Stimulated activated CD4-positive, alpha-beta T cell treated with anti-CD3 and anti-CD28 coated beads, TNF-alpha, amount 100 ng/mL, for 48 hours (primary cell): ENCODE measurements around the gene GCK.

Source experiments
- DNase-seq, 3 donors: peaks; one replicate each; pipeline ENCODE4 v3.0.0-alpha.2; 2020; ENCODE audit warnings: low read depth in 3 of 3

The GCK gene

DNA sequence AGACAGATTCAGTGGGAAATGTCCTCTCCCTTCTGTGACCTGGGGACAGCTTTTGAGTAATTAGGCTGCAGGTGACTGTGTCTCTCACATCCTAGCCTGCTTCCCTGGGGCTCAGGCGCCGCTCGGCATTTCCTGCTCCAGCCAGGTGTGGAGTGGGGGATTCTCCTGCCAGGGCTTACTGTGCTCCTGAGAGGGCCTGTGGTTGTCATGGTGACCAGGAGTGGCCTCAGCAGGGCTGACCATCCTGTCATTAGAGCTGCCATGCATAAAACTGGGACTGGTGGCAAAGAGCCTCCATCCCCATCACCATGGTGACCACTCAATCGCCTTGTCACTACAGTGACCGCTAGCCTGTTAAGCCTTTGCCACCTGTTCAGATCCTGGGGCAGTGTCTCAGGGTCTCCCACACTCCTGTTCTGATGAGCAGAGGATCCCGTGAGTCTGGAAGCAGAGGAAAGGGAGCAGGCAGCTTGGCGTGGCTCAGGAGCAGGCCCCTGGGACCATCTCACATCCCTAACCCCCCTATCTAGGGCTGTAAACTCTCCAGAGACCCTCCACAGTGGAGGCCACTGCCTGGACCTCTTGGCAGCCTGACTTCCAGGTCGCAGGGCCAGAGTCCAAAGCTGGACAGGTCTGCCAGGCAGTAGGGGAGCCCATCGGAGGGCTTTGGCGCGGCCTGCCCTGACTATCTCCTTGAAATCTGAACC lies at the start of gene GCK:
Gene GCK, minus strand, starts transcription at position 154 of the 707 bp plus-strand sequence. CDS start 486 bp downstream, outside the sequence.
- no peak for DNase-seq

DNA sequence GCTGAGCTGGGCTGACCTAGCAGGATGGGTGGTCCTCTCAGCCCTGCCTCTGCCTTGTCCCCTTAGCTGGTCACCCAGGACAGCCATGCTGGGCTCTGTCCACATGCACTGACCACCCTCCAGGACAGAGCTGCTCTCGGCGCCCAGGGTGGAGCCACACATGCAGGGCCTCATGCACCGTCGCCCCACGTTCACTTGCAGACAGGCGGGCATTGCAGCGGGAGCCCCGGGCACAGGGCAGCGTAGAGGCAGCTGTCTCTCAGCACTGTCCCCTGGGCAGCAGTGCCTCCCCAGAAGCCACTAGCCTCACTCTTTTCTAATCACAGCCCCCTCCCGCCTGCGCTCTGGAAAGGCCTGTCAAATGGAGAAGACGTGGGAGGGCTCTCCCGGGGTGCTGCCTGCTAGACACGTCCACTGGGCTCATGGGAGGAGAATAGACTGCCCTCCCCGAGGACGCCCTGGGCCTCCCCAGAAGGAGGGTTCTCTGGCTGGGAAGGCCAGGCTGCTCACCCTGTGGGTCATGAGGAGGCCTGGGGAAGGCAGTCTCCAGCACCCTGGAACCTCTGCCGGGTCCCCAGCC lies 49.0 kb upstream of the GCK start:
- no peak for DNase-seq

DNA sequence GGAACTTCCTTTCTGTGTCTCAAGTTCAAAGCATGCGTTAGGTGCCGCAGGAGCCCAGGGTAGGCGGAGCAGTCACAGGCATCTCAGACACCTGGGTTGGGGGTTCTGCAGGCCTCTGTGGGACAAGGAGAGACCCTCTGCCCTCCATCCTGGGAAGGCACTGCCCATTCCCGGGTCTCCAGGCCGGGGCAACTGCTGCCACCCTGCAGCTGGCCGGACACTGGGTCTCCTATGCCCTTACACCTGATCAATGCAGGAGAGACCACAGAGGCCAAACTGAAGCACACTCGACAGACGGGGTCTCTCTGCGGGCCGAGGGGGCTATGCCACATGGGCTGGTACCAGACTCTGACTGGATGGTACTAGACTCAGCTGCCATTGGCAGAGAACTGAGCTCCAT lies 48.5 kb upstream of the GCK start:
- DNase-seq = no peak

DNA sequence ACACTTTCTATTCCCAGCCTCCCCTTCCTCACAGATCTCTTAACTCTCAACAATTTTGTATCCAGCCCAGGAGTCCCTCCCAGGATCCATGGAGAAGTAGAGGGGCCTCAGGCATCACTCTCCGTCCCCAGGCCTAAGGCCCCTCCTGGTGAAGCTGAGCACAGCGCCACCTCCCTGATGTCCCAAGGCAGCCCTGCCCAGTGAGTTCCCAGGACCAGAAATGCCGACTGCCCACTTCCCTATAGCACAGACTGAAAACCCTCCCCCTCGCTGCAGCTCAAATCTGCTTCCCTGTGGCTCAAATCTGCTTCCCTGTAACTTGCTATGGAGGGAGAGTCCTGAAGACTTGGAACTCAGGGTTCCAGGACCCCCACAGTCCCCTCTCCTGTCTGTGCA lies 47.1 kb upstream of the GCK start:
- DNase-seq = no peak

DNA sequence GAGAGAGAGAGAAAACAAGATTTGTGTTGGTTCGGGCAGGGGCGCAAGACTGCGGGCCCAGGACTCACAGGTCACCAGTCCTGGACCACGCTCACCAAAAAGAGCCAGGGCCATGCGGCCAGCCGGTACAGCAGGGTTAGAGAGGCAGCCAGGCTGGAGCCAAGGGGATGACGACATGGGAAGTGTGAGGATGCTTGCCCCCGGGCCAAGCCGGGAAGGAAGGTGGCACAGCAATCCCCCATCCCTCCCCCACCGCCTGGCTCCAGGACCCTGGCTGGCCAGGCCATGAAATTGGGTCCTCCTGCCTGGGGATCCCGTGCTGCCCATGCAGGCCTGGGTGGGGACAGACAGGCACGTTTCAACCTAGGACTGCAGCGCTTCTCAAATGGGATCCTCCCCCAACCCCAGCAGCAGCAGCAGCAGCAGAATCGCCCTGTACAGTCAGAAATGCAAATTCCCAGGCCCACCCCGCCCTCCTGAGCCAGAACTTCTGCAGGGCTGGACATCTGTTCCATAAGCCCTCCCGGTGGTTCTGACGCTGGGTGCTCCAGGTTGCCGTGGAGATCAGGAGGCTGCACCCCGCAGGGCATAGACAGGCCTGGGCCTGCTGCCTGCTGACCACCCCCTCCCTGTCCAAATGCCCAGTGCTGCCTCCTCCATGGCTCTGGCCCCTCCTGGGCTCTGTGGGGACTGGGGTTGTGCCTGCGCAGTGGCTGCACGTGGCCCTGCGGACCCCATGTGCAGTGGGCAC lies 46.5 kb upstream of the GCK start:
- DNase-seq = no peak

DNA sequence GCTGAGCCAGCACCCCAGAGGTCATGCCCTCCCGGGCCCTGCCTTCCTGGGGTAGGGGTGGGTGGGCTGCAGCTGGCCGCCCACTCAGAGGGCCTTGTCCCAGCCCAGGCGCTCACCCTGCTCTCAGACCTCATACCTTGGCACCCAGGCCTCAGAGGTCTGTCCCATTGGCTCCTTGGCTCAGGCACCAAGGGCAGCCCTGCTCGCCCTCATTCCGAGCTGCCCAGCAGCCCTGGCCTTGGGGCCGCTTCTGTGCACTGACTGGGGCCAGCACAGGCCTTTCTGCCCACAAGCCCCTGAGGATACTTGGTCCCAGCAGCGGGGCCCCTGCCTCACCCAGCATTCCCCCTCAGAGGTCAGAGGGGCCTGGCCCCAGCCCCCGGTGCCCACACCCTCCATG lies 45.8 kb upstream of the GCK start:
- no peak for DNase-seq

DNA sequence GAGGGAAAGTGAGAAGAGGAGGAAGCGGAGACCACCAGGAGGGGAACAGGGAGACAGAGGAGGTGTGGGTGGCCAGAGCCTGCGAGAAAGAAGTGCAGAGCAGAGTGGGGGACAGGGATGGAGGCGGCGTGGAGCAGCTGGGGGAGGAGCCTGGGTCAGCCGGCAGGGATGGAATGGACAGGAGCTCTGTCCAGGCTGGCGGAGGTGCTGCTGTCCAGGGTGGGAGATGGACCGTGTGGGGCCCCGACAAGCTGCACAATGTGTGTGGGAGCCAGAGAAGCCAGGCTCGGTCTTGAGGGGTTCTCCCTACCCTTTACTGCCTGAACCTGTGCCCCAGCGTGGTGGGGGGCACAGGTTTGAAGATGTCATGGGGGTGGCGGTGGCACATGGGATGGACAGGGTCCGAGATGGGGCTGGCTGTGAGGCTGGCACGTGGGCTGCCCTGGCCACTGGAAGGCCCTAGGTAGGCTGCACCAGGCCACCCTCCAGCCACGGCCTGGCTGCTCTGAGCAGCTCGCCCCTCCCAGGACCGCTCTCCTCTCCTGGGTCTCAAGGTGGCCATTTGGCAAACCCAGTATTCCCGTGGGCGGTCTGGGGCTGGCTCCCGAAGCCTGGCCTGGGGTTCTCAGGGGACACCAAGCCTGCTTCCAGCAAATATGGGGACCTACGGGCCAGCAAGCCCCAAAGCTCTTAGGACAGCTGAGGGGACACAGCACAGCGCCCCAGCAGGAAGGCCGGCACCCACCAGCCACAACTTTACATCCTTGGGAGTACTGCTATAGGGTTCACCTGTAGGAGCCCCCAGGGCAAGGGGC lies 43.9 kb upstream of the GCK start:
- DNase-seq = no peak

DNA sequence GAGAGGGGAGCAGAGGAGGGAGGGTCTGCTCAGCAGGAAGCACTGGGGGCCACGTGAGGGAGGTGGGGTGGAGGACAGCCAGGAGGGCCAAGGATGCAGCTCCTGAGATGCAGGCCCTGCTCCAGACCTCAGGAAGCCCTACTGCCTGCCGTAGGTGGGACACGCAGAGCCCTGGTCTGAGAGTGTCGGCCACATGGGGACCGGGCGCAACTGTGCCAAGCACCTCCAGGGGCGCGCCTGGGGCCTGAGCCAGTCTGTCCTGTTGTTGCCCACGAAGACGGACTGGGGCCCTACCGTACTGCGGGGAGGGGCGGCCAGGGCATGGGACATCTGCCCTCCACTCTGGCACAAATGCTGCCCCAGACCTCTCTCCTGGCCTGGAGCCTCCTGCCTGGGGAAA lies 43.2 kb upstream of the GCK start:
- no peak for DNase-seq

DNA sequence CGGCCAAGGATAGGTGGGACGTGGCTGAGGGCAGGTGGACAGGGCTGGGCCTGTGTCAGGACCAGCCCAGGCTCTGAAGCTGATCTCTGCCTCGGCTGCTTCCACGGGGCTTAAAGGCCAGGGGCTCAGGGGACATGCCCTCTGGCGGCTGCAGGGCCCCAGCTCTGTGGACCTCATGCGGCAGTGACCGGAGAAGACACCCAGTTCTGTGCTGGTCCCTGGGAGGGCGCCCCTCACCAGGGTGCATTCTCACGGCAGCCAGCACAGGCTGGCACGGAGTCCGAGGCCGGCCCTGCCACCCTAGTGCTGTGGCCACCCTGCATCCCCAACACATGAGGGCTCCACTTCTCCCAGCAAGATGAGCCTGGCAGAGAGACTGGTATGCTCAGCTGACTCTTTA lies 41.8 kb upstream of the GCK start:
- DNase-seq = no peak

DNA sequence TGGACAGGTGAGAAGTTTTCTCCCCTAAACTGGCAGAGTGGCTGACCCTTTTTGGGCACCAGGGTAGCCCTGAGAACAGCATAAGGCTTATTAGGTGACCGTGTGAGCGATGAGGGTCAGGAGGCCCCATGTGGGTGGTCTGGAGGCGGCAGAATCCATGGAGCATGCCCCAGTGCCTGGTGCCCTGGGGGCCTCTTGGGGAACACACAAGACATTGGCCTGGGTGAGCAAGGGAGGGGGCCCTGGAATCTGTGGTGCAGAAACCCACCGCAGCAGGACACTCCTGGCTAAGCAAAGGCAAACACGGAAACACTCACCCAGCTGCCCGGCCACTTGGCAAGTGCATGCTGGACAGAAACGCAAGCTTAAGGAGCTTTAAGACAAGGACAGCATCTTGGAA lies 41.0 kb upstream of the GCK start:
- no peak for DNase-seq

DNA sequence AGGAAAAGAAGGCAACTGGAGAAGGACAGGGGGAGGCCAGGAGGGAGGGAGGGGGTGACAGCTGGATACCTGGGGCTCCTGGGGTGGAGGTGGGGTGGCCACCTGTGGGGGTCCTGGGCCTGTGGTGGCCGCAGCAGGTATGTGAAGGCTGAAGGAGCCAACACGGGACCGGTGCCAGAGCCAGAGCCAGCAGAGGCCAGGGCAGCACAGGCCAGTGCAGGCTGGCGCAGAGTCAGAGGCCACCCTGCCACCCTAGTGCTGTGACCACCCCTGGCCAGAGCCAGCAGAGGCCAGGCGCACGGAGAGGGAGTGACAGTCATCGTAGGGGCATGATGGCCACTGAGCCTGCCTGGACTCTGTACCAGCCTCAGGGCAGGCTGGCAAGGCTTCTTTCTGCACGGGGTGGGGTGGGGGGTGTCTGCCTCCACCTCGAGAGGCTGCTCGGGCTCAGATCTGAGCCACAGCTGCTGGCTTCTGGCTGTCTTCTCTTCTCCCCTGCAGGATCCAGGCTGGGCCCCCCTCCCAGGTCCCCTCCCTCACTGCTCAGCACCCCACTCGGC lies 40.4 kb upstream of the GCK start:
- no peak for DNase-seq

DNA sequence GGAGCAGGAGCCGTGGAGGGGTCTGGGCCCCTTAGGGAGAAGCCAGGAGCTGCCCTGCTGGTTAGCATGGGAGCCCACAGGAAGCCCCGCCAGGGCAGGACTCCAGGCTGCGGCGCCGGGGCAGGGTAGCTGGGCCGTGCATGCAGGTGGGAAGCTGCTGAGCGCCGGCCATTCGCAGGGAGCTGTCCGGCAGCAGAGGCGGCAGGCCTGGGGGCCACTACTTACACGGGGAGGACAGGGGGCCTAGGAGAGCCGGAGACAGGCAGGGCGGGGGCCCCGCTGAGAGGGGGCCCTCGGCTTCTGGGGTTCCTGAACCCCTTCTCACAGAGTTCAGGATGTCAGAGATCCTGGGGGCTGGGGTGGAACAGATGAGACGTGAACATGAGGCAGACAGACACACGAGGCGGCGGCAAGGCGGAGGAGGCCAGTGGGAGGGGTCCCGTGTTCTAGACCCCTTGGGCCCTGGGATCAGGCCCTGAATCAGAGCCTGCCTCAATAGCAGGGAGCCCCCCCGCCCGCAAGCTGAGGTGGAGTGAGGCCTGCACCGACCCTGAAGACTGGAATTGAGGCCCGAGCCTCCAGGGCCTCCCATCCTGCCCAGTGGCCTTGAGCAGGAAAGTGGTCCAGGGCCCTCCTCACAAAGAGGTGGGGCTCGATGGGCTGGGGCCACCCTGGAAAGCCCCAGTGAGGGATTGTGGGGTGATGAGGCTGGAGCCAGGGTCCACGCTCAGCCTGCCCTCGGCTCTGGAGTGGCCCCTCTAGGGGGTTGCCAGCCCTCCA lies 39.5 kb upstream of the GCK start:
- no peak for DNase-seq

DNA sequence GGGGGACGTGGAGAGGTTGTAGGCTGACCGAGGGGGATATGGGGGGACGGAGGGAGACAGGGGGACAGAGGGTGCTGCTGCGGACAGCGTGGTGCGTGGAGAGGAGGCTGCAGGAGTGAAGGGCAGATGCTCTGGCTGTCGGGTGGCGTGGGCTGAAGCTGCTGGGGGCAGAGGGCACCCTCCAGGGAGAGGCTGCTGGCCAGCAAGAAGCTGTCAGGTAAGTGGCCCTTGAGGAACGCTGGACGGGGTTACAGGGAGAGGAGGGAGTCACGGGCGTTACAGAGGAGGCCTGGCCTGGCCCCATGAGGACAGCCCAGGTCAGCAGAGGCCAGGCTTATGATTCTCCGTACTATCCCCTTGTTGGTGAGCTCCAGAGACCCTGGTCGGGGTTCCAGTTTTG lies 38.7 kb upstream of the GCK start:
- no peak for DNase-seq

DNA sequence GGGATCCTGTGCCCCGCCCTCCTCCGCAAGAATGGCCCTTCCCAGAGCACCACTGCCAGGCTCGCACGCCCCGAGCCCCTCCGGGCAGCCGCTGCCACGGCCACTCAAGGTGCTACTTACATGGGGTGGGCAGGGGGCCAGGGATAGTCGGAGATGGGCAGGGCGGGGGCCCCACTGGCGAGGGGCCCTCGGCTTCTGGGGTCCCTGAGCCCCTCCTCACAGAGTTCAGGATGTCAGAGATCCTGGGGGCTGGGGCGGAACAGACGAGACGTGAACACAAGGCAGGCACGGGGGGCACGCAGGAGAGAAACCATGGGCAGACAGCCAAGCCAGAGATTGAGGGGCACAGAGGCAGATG lies 37.1 kb upstream of the GCK start:
- no peak for DNase-seq

DNA sequence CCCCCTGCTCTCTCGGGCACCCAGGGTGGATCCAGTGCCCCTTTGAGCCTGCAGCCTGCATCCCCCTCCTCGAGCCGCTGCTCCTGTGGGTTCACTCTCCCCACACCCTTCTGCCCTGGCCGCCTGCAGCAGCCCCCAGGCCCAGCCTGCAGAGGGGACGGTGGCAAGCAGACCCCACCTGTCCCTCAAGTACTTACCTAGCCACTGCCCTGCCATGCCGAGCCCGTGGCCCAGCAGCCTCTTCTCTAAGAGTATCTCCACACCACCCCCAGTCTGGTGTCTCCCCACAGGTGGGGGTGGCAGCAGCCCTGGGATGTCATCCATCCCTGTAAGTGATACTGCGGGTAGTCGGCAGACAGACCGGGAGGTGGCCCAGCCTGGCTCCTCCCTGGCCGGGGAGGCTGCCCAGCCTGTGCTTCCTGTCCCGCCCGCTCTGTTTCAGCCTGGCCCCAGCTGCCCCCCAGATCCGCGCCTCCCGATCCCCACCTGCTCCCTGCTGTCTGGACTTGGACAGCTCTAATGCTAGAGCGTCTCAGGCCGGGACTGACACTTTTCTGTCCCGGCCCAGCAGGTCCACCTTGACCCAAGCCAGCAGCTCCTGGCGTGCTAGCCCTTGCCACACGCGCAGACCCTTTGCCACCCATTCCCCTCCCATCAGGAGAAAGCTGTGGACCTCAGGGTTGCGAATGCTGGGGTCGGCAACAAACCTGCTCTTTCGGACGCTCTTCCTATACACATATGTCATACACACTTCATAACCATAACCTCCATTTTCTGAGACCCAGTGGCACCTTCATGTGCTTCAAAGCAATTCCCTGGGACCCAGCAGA lies 36.5 kb upstream of the GCK start:
- DNase-seq = no peak

DNA sequence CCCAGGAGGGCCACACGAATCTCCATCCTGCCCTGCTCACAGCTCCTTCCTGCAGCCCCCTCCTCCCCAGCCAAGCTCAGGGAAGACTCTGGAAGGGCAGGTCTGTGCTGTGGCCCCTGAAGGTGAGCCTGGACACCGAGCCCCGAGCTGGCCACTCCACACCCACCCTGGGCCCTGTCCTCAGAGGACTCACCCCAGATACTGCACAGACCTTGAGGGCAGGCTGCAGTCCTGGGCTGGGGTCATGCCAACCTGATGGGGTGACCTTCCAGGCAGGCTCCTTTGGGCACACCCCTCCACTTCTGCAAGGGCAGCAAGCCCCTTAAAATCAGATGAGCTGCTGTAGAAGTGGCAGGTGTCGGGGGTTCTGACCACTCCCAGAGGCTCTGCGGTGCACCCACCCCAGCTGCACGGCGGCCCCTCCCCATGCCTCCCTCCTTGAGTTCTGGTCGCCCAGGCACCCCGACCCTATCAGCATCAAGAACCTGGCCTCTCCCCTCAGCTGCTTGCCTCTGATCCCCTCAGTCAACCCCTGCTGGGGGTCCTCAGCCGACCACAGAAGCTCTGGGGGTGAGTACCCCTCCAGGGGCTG lies 35.8 kb upstream of the GCK start:
- no peak for DNase-seq

DNA sequence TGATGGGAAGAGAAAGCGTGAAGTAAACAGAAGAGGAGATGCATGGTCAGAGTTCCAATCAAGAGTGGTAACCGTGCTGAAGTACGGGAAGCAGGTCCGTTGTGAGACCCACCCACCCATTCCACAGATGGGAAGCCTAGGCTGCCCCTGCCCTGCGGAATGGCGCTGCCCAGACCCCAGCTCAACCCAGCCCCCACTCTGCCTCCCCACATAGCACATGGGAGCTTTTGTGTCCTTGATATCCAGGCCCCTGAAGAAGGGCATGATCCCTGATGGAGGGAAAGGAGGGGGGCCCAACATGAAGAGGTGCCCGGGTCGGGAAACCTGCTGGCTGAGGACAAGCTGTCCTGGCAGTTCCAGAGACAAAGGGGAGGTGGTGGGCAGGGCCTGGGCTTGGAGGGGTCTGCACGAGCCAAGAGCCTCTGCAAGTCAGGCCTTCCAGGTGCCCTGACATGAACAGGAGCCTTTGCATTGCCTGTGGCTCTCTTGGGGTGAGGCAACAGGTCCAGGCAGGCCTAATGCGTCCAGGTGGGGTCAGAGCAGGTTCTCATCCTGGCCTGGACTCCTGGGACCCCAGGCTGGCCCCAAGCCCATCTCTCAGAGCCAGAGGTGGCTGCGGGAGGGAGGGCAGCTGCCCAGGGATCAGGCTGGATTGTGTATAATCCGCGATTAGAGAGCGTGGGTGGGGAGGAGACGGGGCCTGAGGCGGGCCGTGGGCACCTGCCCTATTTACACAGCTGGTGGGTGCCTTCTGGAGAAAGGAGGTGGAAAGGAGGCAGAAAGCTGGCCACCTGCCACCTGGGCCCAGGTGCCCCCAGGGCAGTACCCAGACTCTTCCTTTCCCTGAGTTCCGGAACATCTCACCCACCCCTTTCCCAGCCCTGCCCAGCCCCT lies 35.1 kb upstream of the GCK start:
- DNase-seq = no peak

DNA sequence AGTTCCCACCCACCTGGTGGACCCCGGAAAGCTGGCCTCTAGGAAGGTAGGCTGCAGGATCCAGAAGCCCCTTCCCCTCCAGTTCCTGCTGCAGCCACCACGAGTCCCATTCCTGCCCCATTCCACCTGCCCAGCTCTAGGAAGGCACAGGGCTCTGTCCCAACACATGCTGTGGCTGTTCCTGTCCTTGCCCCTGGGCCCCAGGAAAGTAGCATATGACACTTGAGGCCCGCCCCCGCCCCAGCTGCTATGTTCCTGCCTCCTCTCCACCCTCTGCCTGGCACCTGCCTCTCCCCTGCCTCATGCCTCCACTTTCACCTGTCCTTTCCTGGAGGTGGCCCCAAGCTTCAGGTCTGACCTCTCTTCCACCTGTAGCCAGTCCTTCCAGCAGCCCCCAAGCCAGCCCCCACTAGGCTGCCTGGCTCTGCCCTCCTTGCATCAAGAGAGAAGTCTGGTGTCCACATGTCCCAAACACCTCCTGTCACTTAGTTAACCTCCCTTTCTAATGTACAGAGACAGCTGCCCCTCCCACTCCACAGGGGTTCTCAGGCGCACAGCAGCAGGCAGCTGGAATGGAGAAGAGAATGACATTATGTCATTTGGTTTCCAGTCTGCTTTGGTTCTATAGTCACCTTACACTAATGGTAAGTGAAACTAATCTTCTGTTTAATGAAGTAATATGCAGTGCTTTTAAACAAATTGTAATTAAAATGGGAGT lies 34.3 kb upstream of the GCK start:
- no peak for DNase-seq
